Activated naive CD4-positive, alpha-beta T cell treated with anti-CD3 and anti-CD28 coated beads for 36 hours (primary cell): ENCODE data around the gene INF2. TPM values are rescaled to one million over a fixed set of nuclear protein-coding genes. Genes with fewer than 3 reads are reported as not detected.

Source experiments
- CTCF ChIA-PET: fragments of 350-600 bp; sonication (Branson Sonifier 250); formaldehyde crosslinking; loops from one replicate; lab custom pipeline; 2021; ENCODE audit warnings: antibody characterized with exemption; lab: Charles Lee
- DNase-seq: peaks from one replicate; pipeline ENCODE4 v3.0.0-alpha.2; 2020
- H3K27ac Mint-ChIP-seq: one replicate; pipeline ENCODE4 v1.8.0; 2021; ENCODE audit warnings: mild to moderate bottlenecking, mixed read lengths
- H3K27me3 Mint-ChIP-seq: one replicate; pipeline ENCODE4 v1.8.0; 2021; ENCODE audit warnings: low read depth, mixed read lengths
- H3K36me3 Mint-ChIP-seq: one replicate; pipeline ENCODE4 v1.8.0; 2021; ENCODE audit warnings: low read depth, mixed read lengths
- H3K4me1 Mint-ChIP-seq: one replicate; pipeline ENCODE4 v1.8.0; 2021; ENCODE audit warnings: low read depth, mixed read lengths
- H3K4me3 Mint-ChIP-seq: one replicate; pipeline ENCODE4 v1.8.0; 2021; ENCODE audit warnings: mild to moderate bottlenecking, moderate library complexity, mixed read lengths
- H3K9me3 Mint-ChIP-seq: one replicate; pipeline ENCODE4 v1.8.0; 2021; ENCODE audit warnings: mixed read lengths
- intact Hi-C: fragments of 100-400 bp; cut with micrococcal nuclease; formaldehyde crosslinking; loops from one replicate; pipeline ENCODE4 v1.15.1; 2023
- total RNA-seq, 2 experiments: library from RNA; stranded (reverse); gene quantifications; one replicate each; pipeline ENCODE4 v1.2.3, GENCODE V29; 2021

The INF2 gene
- total RNA-seq, 2 experiments from 2014 or later: 50.7 to 50.9 TPM

DNA sequence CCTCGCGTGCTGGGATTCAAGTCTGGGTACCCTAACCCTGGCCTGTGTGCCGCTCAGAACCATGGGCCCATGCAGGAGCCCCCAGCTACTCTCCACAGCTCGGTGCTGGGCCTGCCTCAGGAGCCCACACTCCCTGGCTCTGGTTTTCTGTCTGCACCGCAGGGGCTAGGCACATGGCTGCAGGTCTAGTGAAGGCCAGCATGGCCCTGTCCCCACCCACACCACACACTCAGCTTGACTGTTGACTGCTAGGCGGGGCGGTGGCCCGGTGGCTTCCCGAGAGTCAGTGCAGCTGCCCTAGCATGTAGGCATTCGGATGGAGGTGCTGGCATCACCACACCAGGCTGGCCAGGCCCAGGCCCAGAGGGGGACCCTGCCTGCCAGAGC, 7.9 kb downstream of the INF2 start:
- CTCF ChIA-PET: interaction anchor here (0.6 to 1.4 kb wide), 4 partner anchors 13 to 115 kb away, joined by 3 to 6 read pairs (median 4); no protein-coding TSS in a partner anchor
- H3K4me3 Mint-ChIP-seq: no peak overlapping the region
- peaks cover 33% of the 10 kb centered on the region for H3K4me1 Mint-ChIP-seq
- no peak for DNase-seq
- no peaks in the 10 kb centered on the region for H3K9me3 Mint-ChIP-seq
- no peaks in the 10 kb centered on the region for H3K36me3 Mint-ChIP-seq
- H3K27me3 Mint-ChIP-seq: no peaks in the 10 kb centered on the region
- intact Hi-C loops: no loop called here
- H3K27ac Mint-ChIP-seq: no peak overlapping the region

- H3K4me3 Mint-ChIP-seq: no peak overlapping the region
- no peaks in the 10 kb centered on the region for H3K36me3 Mint-ChIP-seq
- no peaks in the 10 kb centered on the region for H3K9me3 Mint-ChIP-seq
- peaks cover 29% of the 10 kb centered on the region for H3K4me1 Mint-ChIP-seq
- DNase-seq: no peak
- no peaks in the 10 kb centered on the region for H3K27me3 Mint-ChIP-seq
- intact Hi-C loops: no loop called here
- no peak overlapping the region for H3K27ac Mint-ChIP-seq
- CTCF ChIA-PET: interaction anchor here (0.6 to 1.4 kb wide), 4 partner anchors 12 to 114 kb away, joined by 3 to 6 read pairs (median 4); no protein-coding TSS in a partner anchor
These were observed 8.6 kb downstream of the INF2 start for GRCh38 chr14:104697892-104698583.

DNA sequence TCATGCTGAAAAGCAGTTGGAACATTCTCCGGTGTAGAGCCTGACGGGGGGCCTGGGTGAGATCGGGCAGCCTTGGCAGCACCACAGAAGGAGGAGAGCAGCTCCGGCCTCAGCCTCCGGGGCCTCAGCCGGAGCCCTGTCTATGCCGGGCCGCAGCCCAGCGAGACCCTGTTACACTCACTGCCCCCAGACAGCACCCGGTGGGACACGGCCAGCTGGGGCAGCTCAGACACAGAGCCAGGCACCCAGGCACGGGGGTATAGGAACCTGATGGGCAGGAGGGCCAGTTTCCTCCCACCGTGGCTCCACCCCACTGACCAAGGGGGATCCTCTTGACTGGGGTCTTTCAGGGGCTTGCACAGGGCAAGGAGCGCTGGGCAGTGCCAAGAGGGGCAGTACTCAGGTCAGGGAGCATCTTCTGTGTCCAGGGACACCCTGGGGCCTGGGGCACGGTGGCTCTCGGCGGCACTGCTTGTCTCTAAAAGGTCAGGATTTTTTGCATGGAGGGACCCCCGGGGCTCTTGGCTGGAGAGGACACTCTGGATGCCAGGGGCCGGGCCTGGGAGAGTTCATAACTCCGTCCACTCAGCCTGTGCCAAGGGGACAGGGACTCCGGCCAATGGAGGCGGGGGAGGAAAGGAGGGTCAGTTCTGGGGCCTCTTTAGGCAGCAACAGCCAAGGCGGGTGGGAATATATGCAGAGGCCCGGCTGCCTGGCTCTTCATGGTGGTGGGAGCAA, 9.4 kb downstream of the INF2 start:
- intact Hi-C loops: no loop called here
- CTCF ChIA-PET: interaction anchor here (1.4 kb wide), 1 partner anchor 43 kb away, joined by 4 read pairs; no protein-coding TSS in a partner anchor
- peaks cover under 1% of the 10 kb centered on the region for H3K36me3 Mint-ChIP-seq
- no peak overlapping the region for H3K4me3 Mint-ChIP-seq
- H3K4me1 Mint-ChIP-seq: peaks cover 25% of the 10 kb centered on the region
- no peak for DNase-seq
- no peaks in the 10 kb centered on the region for H3K27me3 Mint-ChIP-seq
- H3K27ac Mint-ChIP-seq: no peak overlapping the region
- H3K9me3 Mint-ChIP-seq: no peaks in the 10 kb centered on the region

GRCh38 chr14:104699426-104699748, 10.0 kb downstream of the INF2 start:
- peaks cover 21% of the 10 kb centered on the region for H3K4me1 Mint-ChIP-seq
- intact Hi-C loops: no loop called here
- no peak overlapping the region for H3K27ac Mint-ChIP-seq
- peaks cover 4% of the 10 kb centered on the region for H3K36me3 Mint-ChIP-seq
- H3K4me3 Mint-ChIP-seq: no peak overlapping the region
- CTCF ChIA-PET: no interaction called here
- no peak for DNase-seq
- no peaks in the 10 kb centered on the region for H3K9me3 Mint-ChIP-seq
- H3K27me3 Mint-ChIP-seq: no peaks in the 10 kb centered on the region

- no peaks in the 10 kb centered on the region for H3K27me3 Mint-ChIP-seq
- H3K36me3 Mint-ChIP-seq: peaks cover 4% of the 10 kb centered on the region
- H3K27ac Mint-ChIP-seq: no peak overlapping the region
- H3K4me3 Mint-ChIP-seq: no peak overlapping the region
- no peaks in the 10 kb centered on the region for H3K9me3 Mint-ChIP-seq
- intact Hi-C loops: no loop called here
- CTCF ChIA-PET: no interaction called here
- peaks cover 13% of the 10 kb centered on the region for H3K4me1 Mint-ChIP-seq
- DNase-seq: no peak
These were observed 10.8 kb downstream of the INF2 start for GRCh38 chr14:104700225-104700651.

DNA sequence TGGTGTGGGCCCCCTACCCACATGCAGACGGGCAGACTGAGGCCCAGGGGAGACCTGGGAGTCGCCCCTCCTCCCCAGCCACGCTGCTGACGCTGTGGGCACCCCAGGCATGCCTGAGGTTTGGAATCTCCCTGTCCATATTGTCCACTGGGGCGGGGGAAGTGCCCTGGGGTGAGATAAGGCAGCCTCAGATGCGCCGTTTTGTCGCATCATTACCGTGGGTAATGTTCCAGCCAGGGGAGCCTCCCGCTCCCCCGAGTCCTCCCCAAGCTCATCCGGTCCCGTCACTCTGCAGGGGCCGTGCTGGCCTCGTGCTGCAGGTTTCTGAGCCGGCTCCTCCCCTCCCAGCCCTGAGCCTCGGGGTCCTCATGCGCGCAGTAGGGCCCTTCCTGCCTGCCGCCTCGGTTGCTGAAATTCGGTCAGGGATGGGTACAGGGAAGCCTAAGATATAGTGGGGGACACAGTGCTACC, 11.4 kb downstream of the INF2 start:
- CTCF ChIA-PET: no interaction called here

GRCh38 chr14:104701383-104702076, 12.1 kb downstream of the INF2 start:
- H3K9me3 Mint-ChIP-seq: no peaks in the 10 kb centered on the region
- no peak for DNase-seq
- peaks cover 4% of the 10 kb centered on the region for H3K36me3 Mint-ChIP-seq
- H3K27ac Mint-ChIP-seq: no peak overlapping the region
- CTCF ChIA-PET: no interaction called here
- no peak overlapping the region for H3K4me3 Mint-ChIP-seq
- intact Hi-C loops: no loop called here
- H3K27me3 Mint-ChIP-seq: no peaks in the 10 kb centered on the region
- peaks cover 2% of the 10 kb centered on the region for H3K4me1 Mint-ChIP-seq

More for the DNA sequence above, 11.4 kb downstream of the INF2 start:
- H3K4me3 Mint-ChIP-seq: no peak overlapping the region
- H3K4me1 Mint-ChIP-seq: peaks cover 8% of the 10 kb centered on the region
- no peak for DNase-seq
- H3K36me3 Mint-ChIP-seq: peaks cover 4% of the 10 kb centered on the region
- no peaks in the 10 kb centered on the region for H3K27me3 Mint-ChIP-seq
- intact Hi-C loops: no loop called here
- H3K27ac Mint-ChIP-seq: no peak overlapping the region
- H3K9me3 Mint-ChIP-seq: no peaks in the 10 kb centered on the region

GRCh38 chr14:104702106-104702505, 12.7 kb downstream of the INF2 start:
- CTCF ChIA-PET: no interaction called here
- Mint-ChIP-seq H3K27ac (no peak overlapping the region), H3K4me3 (no peak overlapping the region), H3K27me3 (no peaks in the 10 kb centered on the region), H3K4me1 (peaks cover 2% of the 10 kb centered on the region), H3K36me3 (peaks cover 4% of the 10 kb centered on the region), H3K9me3 (no peaks in the 10 kb centered on the region)
- no peak for DNase-seq
- intact Hi-C loops: no loop called here

DNA sequence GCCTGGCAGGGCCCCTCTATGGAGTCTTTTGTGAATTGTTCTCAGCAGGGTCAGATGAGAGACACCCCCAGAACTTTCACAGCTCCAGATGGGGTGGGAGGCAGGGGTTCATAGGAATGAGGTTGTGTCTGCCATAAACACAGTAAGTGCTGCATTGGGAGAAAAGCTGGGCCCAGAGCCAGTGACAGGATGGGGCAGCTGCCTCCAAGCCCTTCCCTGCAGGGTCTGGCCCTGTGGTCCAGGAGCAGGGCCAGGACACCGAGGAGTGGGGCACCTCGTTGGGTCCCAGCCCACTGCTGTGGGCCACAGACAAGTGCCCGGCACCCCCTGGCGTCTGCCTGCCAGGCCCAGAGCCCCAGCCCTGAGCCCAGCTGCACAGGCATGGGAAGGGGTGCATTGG, 13.3 kb downstream of the INF2 start:
- Mint-ChIP-seq H3K27ac (no peak overlapping the region), H3K27me3 (no peaks in the 10 kb centered on the region), H3K4me1 (no peaks in the 10 kb centered on the region), H3K9me3 (no peaks in the 10 kb centered on the region), H3K4me3 (no peak overlapping the region), H3K36me3 (peaks cover 4% of the 10 kb centered on the region)
- CTCF ChIA-PET: no interaction called here
- DNase-seq: no peak
- intact Hi-C loops: no loop called here

- Mint-ChIP-seq H3K27me3 (no peaks in the 10 kb centered on the region), H3K9me3 (no peaks in the 10 kb centered on the region), H3K4me1 (no peaks in the 10 kb centered on the region), H3K27ac (no peak overlapping the region), H3K4me3 (no peak overlapping the region), H3K36me3 (peaks cover 4% of the 10 kb centered on the region)
- intact Hi-C loops: no loop called here
- CTCF ChIA-PET: no interaction called here
- no peak for DNase-seq
These were observed 13.9 kb downstream of the INF2 start for GRCh38 chr14:104703269-104703668.

GRCh38 chr14:104704252-104704651, 14.8 kb downstream of the INF2 start:
- intact Hi-C loops: no loop called here
- Mint-ChIP-seq H3K36me3 (peaks cover 4% of the 10 kb centered on the region), H3K4me3 (no peak overlapping the region), H3K27me3 (no peaks in the 10 kb centered on the region), H3K4me1 (peaks cover 2% of the 10 kb centered on the region), H3K27ac (no peak overlapping the region), H3K9me3 (no peaks in the 10 kb centered on the region)
- CTCF ChIA-PET: no interaction called here
- DNase-seq: no peak

- H3K36me3 Mint-ChIP-seq: peaks cover 4% of the 10 kb centered on the region
- H3K9me3 Mint-ChIP-seq: no peaks in the 10 kb centered on the region
- no peaks in the 10 kb centered on the region for H3K27me3 Mint-ChIP-seq
- H3K4me3 Mint-ChIP-seq: no peak overlapping the region
- intact Hi-C loops: no loop called here
- H3K4me1 Mint-ChIP-seq: peaks cover 2% of the 10 kb centered on the region
- H3K27ac Mint-ChIP-seq: no peak overlapping the region
- CTCF ChIA-PET: interaction anchor here (0.6 to 1.0 kb wide), 3 partner anchors 39 to 317 kb away, joined by 3 read pairs; no protein-coding TSS in a partner anchor
- no peak for DNase-seq
These were observed 16.1 kb downstream of the INF2 start for GRCh38 chr14:104705340-104706047.
